Measurements from ENCODE around the gene EGLN1.

GRCh38 chr1:231340328-231341013, 81.6 kb downstream of the EGLN1 start:
- TF ChIP-seq POLR2A (IDR thresholded peaks at IDR 0.05; ENCODE audit: low read depth) = no peak
- TF ChIP-seq CTCF (IDR thresholded peaks at IDR 0.05) = no peak
- TF ChIP-seq EP300 (IDR thresholded peaks at IDR 0.05) = no peak

Measured in esophagus muscularis mucosa (tissue), 4 donors.